Progenitor cell of endocrine pancreas (in vitro differentiated cells): Measurements from ENCODE around the gene STK10. TPM values are rescaled to one million over a fixed set of nuclear protein-coding genes. Genes with fewer than 3 reads are reported as not detected.

Experiments used
- DNase-seq: peaks from one replicate; pipeline ENCODE4 v3.0.0; 2021; ENCODE audit warnings: low spot score; ENCODE audit not compliant: unreplicated experiment
- H3K27ac Mint-ChIP-seq: 2 replicates; pipeline ENCODE4 v1.8.0; 2021; ENCODE audit warnings: mild to moderate bottlenecking, moderate library complexity, mixed read lengths
- H3K27me3 Mint-ChIP-seq: 2 replicates; pipeline ENCODE4 v1.8.0; 2021; ENCODE audit warnings: mixed read lengths
- H3K36me3 Mint-ChIP-seq: 2 replicates; pipeline ENCODE4 v1.8.0; 2022; ENCODE audit warnings: mixed read lengths; ENCODE audit not compliant: insufficient read depth
- H3K4me1 Mint-ChIP-seq: 2 replicates; pipeline ENCODE4 v1.8.0; 2021; ENCODE audit warnings: low read depth, mixed read lengths
- H3K4me3 Mint-ChIP-seq: 2 replicates; pipeline ENCODE4 v1.8.0; 2021; ENCODE audit warnings: low read depth, mild to moderate bottlenecking, moderate library complexity, mixed read lengths
- H3K9me3 Mint-ChIP-seq: 2 replicates; pipeline ENCODE4 v1.8.0; 2021; ENCODE audit warnings: low read depth, mixed read lengths
- total RNA-seq: library from RNA; stranded (reverse); gene quantifications from 2 replicates; pipeline ENCODE4 v1.2.1, GENCODE V29; 2021
- TF ChIP-seq, protein P1 (sequence below): fragments of 200-600 bp; sonication (generic); IDR thresholded peaks from one replicate; pipeline ENCODE4 v1.5.0; 2021; ENCODE audit warnings: antibody characterized with exemption, mild to moderate bottlenecking; ENCODE audit not compliant: unreplicated experiment

Gene STK10
- total RNA-seq, 1 donor from 2014 or later, result 18.1 TPM

- TF ChIP-seq, protein P1, sequence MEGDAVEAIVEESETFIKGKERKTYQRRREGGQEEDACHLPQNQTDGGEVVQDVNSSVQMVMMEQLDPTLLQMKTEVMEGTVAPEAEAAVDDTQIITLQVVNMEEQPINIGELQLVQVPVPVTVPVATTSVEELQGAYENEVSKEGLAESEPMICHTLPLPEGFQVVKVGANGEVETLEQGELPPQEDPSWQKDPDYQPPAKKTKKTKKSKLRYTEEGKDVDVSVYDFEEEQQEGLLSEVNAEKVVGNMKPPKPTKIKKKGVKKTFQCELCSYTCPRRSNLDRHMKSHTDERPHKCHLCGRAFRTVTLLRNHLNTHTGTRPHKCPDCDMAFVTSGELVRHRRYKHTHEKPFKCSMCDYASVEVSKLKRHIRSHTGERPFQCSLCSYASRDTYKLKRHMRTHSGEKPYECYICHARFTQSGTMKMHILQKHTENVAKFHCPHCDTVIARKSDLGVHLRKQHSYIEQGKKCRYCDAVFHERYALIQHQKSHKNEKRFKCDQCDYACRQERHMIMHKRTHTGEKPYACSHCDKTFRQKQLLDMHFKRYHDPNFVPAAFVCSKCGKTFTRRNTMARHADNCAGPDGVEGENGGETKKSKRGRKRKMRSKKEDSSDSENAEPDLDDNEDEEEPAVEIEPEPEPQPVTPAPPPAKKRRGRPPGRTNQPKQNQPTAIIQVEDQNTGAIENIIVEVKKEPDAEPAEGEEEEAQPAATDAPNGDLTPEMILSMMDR, result no peak
- peaks cover 4% of the 10 kb centered on the region for H3K4me1 Mint-ChIP-seq
- H3K27me3 Mint-ChIP-seq, result no peaks in the 10 kb centered on the region
- peaks cover 2% of the 10 kb centered on the region for H3K36me3 Mint-ChIP-seq
- no peak overlapping the region for H3K4me3 Mint-ChIP-seq
- no peak for DNase-seq
- no peak overlapping the region for H3K27ac Mint-ChIP-seq
- H3K9me3 Mint-ChIP-seq, result no peaks in the 10 kb centered on the region
Observed at GRCh38 chr5:172098046-172098445, 90.0 kb downstream of the STK10 start.

DNA sequence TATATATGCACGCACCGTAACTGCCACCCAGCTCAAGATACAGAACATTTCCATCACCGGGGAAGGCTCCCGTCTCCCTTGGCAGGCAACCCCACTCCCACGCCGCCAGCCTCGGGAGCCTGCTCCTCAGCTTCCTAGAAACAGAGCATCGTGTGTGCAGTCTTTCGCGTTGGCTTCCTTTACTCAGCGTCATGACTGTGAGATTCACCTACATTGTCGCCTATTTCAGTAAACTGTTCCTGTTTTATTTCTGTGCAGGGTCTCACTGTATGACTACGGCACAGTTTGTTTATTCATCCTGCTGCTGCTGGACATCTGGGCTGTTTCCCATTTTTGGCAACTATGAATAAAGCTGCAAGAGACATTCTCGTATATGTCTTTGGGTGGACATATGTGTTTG lies 90.7 kb downstream of the STK10 start:
- H3K36me3 Mint-ChIP-seq, result peaks cover 2% of the 10 kb centered on the region
- no peak for DNase-seq
- H3K4me1 Mint-ChIP-seq, result peaks cover 4% of the 10 kb centered on the region
- TF ChIP-seq, protein P1, result no peak
- H3K4me3 Mint-ChIP-seq, result no peak overlapping the region
- H3K27me3 Mint-ChIP-seq, result no peaks in the 10 kb centered on the region
- H3K9me3 Mint-ChIP-seq, result no peaks in the 10 kb centered on the region
- no peak overlapping the region for H3K27ac Mint-ChIP-seq

- Mint-ChIP-seq H3K9me3 (no peaks in the 10 kb centered on the region), H3K36me3 (peaks cover 2% of the 10 kb centered on the region), H3K4me3 (no peak overlapping the region), H3K27ac (no peak overlapping the region), H3K27me3 (no peaks in the 10 kb centered on the region), H3K4me1 (peaks cover 2% of the 10 kb centered on the region)
- TF ChIP-seq, protein P1, result no peak
- DNase-seq, result no peak
Observed at GRCh38 chr5:172096207-172096940, 91.7 kb downstream of the STK10 start.

DNA sequence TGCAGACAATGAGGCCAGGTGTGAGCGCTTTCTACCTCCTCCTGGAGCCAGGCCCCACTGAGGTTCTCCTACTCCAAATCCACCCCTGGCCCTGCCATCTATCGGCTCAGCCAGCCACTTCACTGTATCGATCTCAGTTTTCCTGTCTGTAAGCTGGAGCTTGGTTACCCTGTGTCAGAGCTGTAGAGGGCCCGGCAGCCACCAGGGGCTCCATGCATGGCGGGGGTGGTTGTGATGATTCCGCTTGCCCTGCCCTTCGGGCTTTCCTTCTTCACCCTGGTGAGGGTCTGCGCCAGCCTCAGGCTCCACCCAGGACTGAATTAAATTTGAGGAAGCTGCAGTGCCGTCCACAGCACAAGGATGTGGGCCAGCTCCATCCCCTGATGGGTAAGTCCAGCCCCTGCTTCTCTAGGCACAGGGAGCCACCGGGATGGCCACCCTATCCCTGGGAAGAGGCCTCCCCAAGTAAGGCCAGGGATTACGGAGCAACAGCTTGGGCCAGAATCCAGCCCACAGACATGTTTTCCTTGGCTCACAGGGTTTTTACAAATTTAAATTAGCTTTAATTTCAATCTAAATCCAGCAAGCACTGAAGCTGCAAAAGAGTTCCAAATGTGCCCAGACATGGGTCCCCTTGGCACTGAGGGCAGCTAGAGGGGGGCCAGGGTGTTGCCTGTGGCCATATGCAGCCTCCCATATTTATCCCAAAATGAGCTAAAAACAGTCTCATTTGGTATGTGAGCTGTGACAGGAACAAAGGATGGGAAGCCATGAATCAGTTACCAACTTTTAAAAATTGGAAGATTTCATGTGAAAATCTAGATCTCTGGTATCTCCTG lies 92.4 kb downstream of the STK10 start:
- Mint-ChIP-seq H3K4me1 (peaks cover 1% of the 10 kb centered on the region), H3K36me3 (peaks cover 2% of the 10 kb centered on the region), H3K27me3 (no peaks in the 10 kb centered on the region), H3K9me3 (no peaks in the 10 kb centered on the region), H3K27ac (no peak overlapping the region), H3K4me3 (no peak overlapping the region)
- DNase-seq, result no peak
- TF ChIP-seq, protein P1, result no peak

- Mint-ChIP-seq H3K27me3 (no peaks in the 10 kb centered on the region), H3K27ac (no peak overlapping the region), H3K4me1 (peaks cover 1% of the 10 kb centered on the region), H3K36me3 (peaks cover 3% of the 10 kb centered on the region), H3K4me3 (no peak overlapping the region), H3K9me3 (no peaks in the 10 kb centered on the region)
- TF ChIP-seq, protein P1, result no peak
- DNase-seq, result no peak
Observed at GRCh38 chr5:172093965-172094364, 94.1 kb downstream of the STK10 start.
